Measurements from ENCODE around the gene PDE7B.

DNA sequence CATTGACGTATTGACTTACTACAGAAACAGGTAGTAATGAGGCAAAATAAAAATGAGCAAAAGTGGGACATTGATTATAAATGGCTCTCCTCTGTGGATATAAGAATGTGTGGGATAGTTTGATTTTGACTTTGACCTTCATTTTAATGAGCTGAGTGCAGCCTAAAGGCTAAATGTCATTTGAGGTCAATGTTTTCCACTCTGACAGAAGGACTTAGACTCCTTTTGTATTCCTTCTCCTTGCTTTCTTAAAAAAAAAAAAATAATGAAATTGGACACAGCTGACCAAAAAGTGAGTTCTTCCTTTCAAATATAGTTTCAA is 330.0 kb downstream of the PDE7B start:
- TF ChIP-seq, protein P1, sequence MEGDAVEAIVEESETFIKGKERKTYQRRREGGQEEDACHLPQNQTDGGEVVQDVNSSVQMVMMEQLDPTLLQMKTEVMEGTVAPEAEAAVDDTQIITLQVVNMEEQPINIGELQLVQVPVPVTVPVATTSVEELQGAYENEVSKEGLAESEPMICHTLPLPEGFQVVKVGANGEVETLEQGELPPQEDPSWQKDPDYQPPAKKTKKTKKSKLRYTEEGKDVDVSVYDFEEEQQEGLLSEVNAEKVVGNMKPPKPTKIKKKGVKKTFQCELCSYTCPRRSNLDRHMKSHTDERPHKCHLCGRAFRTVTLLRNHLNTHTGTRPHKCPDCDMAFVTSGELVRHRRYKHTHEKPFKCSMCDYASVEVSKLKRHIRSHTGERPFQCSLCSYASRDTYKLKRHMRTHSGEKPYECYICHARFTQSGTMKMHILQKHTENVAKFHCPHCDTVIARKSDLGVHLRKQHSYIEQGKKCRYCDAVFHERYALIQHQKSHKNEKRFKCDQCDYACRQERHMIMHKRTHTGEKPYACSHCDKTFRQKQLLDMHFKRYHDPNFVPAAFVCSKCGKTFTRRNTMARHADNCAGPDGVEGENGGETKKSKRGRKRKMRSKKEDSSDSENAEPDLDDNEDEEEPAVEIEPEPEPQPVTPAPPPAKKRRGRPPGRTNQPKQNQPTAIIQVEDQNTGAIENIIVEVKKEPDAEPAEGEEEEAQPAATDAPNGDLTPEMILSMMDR (IDR thresholded peaks at IDR 0.05) = no peak
- TF ChIP-seq EP300 (IDR thresholded peaks at IDR 0.05) = no peak
